Caco-2 (cell line): ENCODE data around the gene TNNI3K. TPM values are rescaled to one million over a fixed set of nuclear protein-coding genes. Genes with fewer than 3 reads are reported as not detected.

Source experiments
- BruUV-seq: library from RNA; stranded (reverse); fragments of 400-500 nt; replicated peaks from 2 replicates; lab custom pipeline; 2021; lab: Mats Ljungman, UMichigan
- CTCF ChIA-PET: fragments of 300-600 bp; sonication (Branson Sonifier 250); formaldehyde crosslinking; loops from one replicate; lab custom pipeline; 2022; ENCODE audit warnings: antibody characterized with exemption; lab: Charles Lee
- POLR2A ChIA-PET: fragments of 300-600 bp; sonication (Branson Sonifier 250); formaldehyde crosslinking; loops from one replicate; lab custom pipeline; 2022; ENCODE audit warnings: antibody characterized with exemption; lab: Charles Lee
- DNase-seq, 2 experiments: peaks; one replicate each; pipeline versions ENCODE4 v3.0.0 to v3.0.0-alpha.2; 2020 to 2022
- H3K27me3 ChIP-seq: replicated peaks from 2 replicates; pipeline ENCODE4 v1.6.0; 2011; ENCODE audit warnings: low read length; ENCODE audit not compliant: control insufficient read depth, insufficient read depth
- H3K36me3 ChIP-seq: 2 replicates; pipeline ENCODE4 v1.5.1; 2011; ENCODE audit warnings: low read length; ENCODE audit not compliant: control insufficient read depth, insufficient read depth
- H3K4me1 ChIP-seq: fragments of 250-450 bp; sonication (Bioruptor Pico); 2 replicates; pipeline ENCODE4 v1.5.1; 2020; ENCODE audit warnings: mild to moderate bottlenecking
- H3K4me3 ChIP-seq: 2 replicates; pipeline ENCODE4 v1.5.1; 2011; ENCODE audit warnings: low read depth, mild to moderate bottlenecking, control low read depth, low read length
- H3K9me3 ChIP-seq: fragments of 250-450 bp; sonication (Bioruptor Pico); 2 replicates; pipeline ENCODE4 v1.5.1; 2020; ENCODE audit warnings: mild to moderate bottlenecking, moderate library complexity
- H3K27ac Mint-ChIP-seq: one replicate; pipeline ENCODE4 v1.8.0; 2022; ENCODE audit warnings: mixed read lengths; ENCODE audit not compliant: unreplicated experiment
- H3K27me3 Mint-ChIP-seq: one replicate; pipeline ENCODE4 v1.8.0; 2022; ENCODE audit warnings: mixed read lengths; ENCODE audit not compliant: insufficient read depth, unreplicated experiment
- H3K36me3 Mint-ChIP-seq: one replicate; pipeline ENCODE4 v1.8.0; 2022; ENCODE audit warnings: mild to moderate bottlenecking, mixed read lengths; ENCODE audit not compliant: insufficient read depth, unreplicated experiment
- H3K4me1 Mint-ChIP-seq: one replicate; pipeline ENCODE4 v1.8.0; 2022; ENCODE audit warnings: low read depth, mixed read lengths; ENCODE audit not compliant: unreplicated experiment
- H3K4me3 Mint-ChIP-seq: one replicate; pipeline ENCODE4 v1.8.0; 2022; ENCODE audit warnings: mild to moderate bottlenecking, moderate library complexity, mixed read lengths; ENCODE audit not compliant: unreplicated experiment
- H3K9me3 Mint-ChIP-seq: one replicate; pipeline ENCODE4 v1.8.0; 2022; ENCODE audit warnings: mixed read lengths; ENCODE audit not compliant: unreplicated experiment
- intact Hi-C: fragments of 100-400 bp; cut with micrococcal nuclease; formaldehyde crosslinking; loops from one replicate; pipeline ENCODE4 v1.10.0; 2022; ENCODE audit not compliant: unreplicated experiment
- total RNA-seq: library from RNA; stranded (reverse); gene quantifications from 2 replicates; pipeline ENCODE4 v1.2.3, GENCODE V29; 2022
- TF ChIP-seq, protein P1 (sequence below), 2 experiments: fragments of 200-600 bp in 1 of 2; IDR thresholded peaks; 1 replicate in 1 of 2; 2 replicates in 1 of 2; pipeline versions ENCODE4 v1.5.1 to v1.8.0; 2011 to 2022; ENCODE audit warnings: antibody characterized with exemption in 1 of 2, control low read depth in 1 of 2, inconsistent platforms in 1 of 2, low read depth in 1 of 2, low read length in 1 of 2, mild to moderate bottlenecking in 1 of 2, moderate library complexity in 1 of 2; ENCODE audit not compliant: insufficient read depth in 1 of 2, severe bottlenecking in 1 of 2, unreplicated experiment in 1 of 2

The TNNI3K gene
- total RNA-seq, 1 experiment from 2014 or later = not detected

DNA sequence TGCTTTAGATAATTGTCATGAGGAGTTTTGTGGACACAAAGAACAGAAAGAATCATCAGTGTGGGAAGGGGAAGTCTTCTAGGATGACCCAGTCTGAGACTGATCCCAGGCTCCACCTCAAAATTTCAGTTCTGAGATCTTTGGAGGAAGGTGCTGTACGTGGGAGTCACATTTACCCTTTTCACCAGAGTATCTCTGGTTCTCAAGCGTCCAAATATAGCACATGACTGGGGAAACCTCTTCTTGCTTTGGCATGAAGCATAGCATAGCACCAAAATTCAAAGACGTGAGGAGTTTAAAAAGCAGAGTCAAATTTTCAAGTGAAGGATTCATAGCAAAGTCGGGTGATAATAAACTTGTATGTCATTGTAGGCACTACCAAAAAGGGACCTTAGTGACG lies 180.7 kb downstream of the TNNI3K start:
- intact Hi-C loops = no loop called here
- no peak for DNase-seq
- H3K27ac Mint-ChIP-seq = no peak overlapping the region
- H3K27me3 Mint-ChIP-seq = peaks cover 11% of the 10 kb centered on the region
- Histone ChIP-seq H3K36me3 (no peaks in the 10 kb centered on the region), H3K9me3 (no peaks in the 10 kb centered on the region), H3K4me1 (no peaks in the 10 kb centered on the region), H3K4me3 (no peak overlapping the region), H3K27me3 (no peaks in the 10 kb centered on the region)
- POLR2A ChIA-PET = no interaction called here
- no peaks in the 10 kb centered on the region for H3K36me3 Mint-ChIP-seq
- H3K9me3 Mint-ChIP-seq = no peaks in the 10 kb centered on the region
- H3K4me3 Mint-ChIP-seq = no peak overlapping the region
- TF ChIP-seq, protein P1, sequence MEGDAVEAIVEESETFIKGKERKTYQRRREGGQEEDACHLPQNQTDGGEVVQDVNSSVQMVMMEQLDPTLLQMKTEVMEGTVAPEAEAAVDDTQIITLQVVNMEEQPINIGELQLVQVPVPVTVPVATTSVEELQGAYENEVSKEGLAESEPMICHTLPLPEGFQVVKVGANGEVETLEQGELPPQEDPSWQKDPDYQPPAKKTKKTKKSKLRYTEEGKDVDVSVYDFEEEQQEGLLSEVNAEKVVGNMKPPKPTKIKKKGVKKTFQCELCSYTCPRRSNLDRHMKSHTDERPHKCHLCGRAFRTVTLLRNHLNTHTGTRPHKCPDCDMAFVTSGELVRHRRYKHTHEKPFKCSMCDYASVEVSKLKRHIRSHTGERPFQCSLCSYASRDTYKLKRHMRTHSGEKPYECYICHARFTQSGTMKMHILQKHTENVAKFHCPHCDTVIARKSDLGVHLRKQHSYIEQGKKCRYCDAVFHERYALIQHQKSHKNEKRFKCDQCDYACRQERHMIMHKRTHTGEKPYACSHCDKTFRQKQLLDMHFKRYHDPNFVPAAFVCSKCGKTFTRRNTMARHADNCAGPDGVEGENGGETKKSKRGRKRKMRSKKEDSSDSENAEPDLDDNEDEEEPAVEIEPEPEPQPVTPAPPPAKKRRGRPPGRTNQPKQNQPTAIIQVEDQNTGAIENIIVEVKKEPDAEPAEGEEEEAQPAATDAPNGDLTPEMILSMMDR (IDR thresholded peaks at IDR 0.05; ENCODE audit: insufficient read depth in 1 of 2, low read depth in 1 of 2, low read length in 1 of 2, severe bottlenecking in 1 of 2, unreplicated experiment in 1 of 2) = no peak
- CTCF ChIA-PET = no interaction called here
- BruUV-seq = no TSS peak
- no peaks in the 10 kb centered on the region for H3K4me1 Mint-ChIP-seq

DNA sequence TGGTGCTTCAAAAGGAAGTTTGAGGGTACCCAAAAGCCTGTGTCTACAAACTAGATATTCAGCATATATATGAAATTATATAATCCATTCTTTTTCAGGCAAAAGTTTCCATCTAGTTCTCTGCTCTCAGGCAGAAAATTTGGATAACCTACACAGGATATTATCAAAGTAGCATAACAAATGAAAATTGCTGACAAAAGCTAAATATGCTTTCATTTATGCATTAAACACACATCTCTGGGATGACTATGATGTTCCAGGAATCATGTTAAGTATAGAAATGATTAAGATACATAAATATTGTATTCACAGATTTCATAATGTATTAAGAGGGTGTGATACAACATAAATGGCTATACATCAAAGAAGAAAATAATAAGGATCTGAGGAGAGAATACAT lies 184.4 kb downstream of the TNNI3K start:
- BruUV-seq = no TSS peak
- no peaks in the 10 kb centered on the region for H3K36me3 Mint-ChIP-seq
- POLR2A ChIA-PET = no interaction called here

DNA sequence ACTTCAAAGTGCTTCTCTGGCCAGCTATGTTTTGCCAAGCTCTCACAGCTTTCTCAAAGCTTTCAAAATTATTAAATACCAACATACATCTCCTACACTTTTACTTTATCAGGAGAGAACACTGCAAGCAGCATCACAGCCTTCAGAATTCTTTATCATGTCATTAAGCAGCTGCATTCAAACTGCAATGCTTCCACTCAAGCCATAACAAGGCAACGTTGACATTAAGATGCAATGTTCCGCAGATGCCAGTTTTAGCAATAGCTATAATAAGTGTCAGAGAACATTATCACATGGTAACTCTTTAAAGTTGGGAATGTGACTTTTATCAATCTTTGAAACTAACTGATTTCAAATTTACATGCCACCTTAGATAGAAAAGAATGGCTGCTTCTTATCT lies 185.3 kb downstream of the TNNI3K start:
- Histone ChIP-seq H3K9me3 (no peaks in the 10 kb centered on the region), H3K4me1 (no peaks in the 10 kb centered on the region), H3K36me3 (no peaks in the 10 kb centered on the region), H3K4me3 (no peak overlapping the region), H3K27me3 (no peaks in the 10 kb centered on the region)
- Mint-ChIP-seq H3K27me3 (peaks cover 8% of the 10 kb centered on the region), H3K27ac (no peak overlapping the region), H3K9me3 (no peaks in the 10 kb centered on the region), H3K4me1 (peaks cover 6% of the 10 kb centered on the region), H3K36me3 (no peaks in the 10 kb centered on the region), H3K4me3 (no peak overlapping the region)
- no peak for DNase-seq
- no TSS peak for BruUV-seq
- ChIA-PET CTCF (no interaction called here), POLR2A (no interaction called here)
- intact Hi-C loops = no loop called here
- TF ChIP-seq, protein P1 (IDR thresholded peaks at IDR 0.05; ENCODE audit: insufficient read depth in 1 of 2, low read depth in 1 of 2, low read length in 1 of 2, severe bottlenecking in 1 of 2, unreplicated experiment in 1 of 2) = no peak

More for the DNA sequence above, 184.4 kb downstream of the TNNI3K start:
- Mint-ChIP-seq H3K4me1 (peaks cover 6% of the 10 kb centered on the region), H3K4me3 (no peak overlapping the region), H3K27me3 (peaks cover 11% of the 10 kb centered on the region), H3K9me3 (no peaks in the 10 kb centered on the region), H3K27ac (no peak overlapping the region)
- DNase-seq = no peak
- Histone ChIP-seq H3K36me3 (no peaks in the 10 kb centered on the region), H3K4me3 (no peak overlapping the region), H3K9me3 (no peaks in the 10 kb centered on the region), H3K27me3 (no peaks in the 10 kb centered on the region), H3K4me1 (no peaks in the 10 kb centered on the region)
- TF ChIP-seq, protein P1 (IDR thresholded peaks at IDR 0.05; ENCODE audit: insufficient read depth in 1 of 2, low read depth in 1 of 2, low read length in 1 of 2, severe bottlenecking in 1 of 2, unreplicated experiment in 1 of 2) = no peak
- CTCF ChIA-PET = no interaction called here
- intact Hi-C loops = no loop called here
